H9 (cell line): ENCODE results near the gene PDPK1. TPM values are rescaled to one million over a fixed set of nuclear protein-coding genes. Genes with fewer than 3 reads are reported as not detected.
"Not testable (repeated sequence)": the region's sequence is repeated elsewhere in the genome, so short reads cannot be mapped to it uniquely, and the experiment has no call there.

ENCODE experiments used
- DNase-seq: peaks from one replicate; pipeline ENCODE4 v3.0.0-alpha.2; 2017
- H2AFZ ChIP-seq: one replicate; pipeline ENCODE4 v1.6.1; 2013; ENCODE audit warnings: mild to moderate bottlenecking, low read length, control low read depth, moderate library complexity
- H2AK5ac ChIP-seq: 2 replicates; pipeline ENCODE4 v1.6.1; 2013; ENCODE audit warnings: low read length, control low read depth, mixed read lengths; ENCODE audit not compliant: insufficient read length
- H2BK120ac ChIP-seq: one replicate; pipeline ENCODE4 v1.6.1; 2013; ENCODE audit warnings: low read depth, mild to moderate bottlenecking, low read length, control low read depth, inconsistent platforms; ENCODE audit not compliant: poor library complexity, severe bottlenecking
- H2BK12ac ChIP-seq: 2 replicates; pipeline ENCODE4 v1.6.1; 2013; ENCODE audit warnings: low read length, control low read depth, mixed read lengths, low read depth; ENCODE audit not compliant: insufficient read length
- H2BK15ac ChIP-seq: 2 replicates; pipeline ENCODE4 v1.6.1; 2013; ENCODE audit warnings: low read depth, low read length, control low read depth
- H2BK20ac ChIP-seq: one replicate; pipeline ENCODE4 v1.6.1; 2013; ENCODE audit warnings: low read depth, mild to moderate bottlenecking, low read length, control low read depth, inconsistent platforms; ENCODE audit not compliant: poor library complexity, severe bottlenecking
- H2BK5ac ChIP-seq: 2 replicates; pipeline ENCODE4 v1.6.1; 2013; ENCODE audit warnings: low read length, control low read depth, mixed read lengths; ENCODE audit not compliant: insufficient read length
- H3K14ac ChIP-seq: 2 replicates; pipeline ENCODE4 v1.6.1; 2013; ENCODE audit warnings: low read length, control low read depth; ENCODE audit not compliant: insufficient read depth
- H3K18ac ChIP-seq: 2 replicates; pipeline ENCODE4 v1.6.1; 2013; ENCODE audit warnings: low read depth, mild to moderate bottlenecking, mixed read lengths, low read length, control low read depth; ENCODE audit not compliant: insufficient read length
- H3K23ac ChIP-seq: 2 replicates; pipeline ENCODE4 v1.6.1; 2013; ENCODE audit warnings: low read length, control low read depth, mixed read lengths, low read depth; ENCODE audit not compliant: insufficient read length
- H3K23me2 ChIP-seq: 2 replicates; pipeline ENCODE4 v1.6.1; 2013; ENCODE audit warnings: low read depth, mild to moderate bottlenecking, mixed read lengths, low read length, control low read depth; ENCODE audit not compliant: insufficient read length, poor library complexity, severe bottlenecking
- H3K27ac ChIP-seq: 2 replicates; pipeline ENCODE4 v1.5.1; 2013; ENCODE audit warnings: low read length, control low read depth, mixed read lengths, low read depth; ENCODE audit not compliant: insufficient read length
- H3K27me3 ChIP-seq: 2 replicates; pipeline ENCODE4 v1.6.1; 2013; ENCODE audit warnings: low read length, control low read depth, inconsistent platforms; ENCODE audit not compliant: insufficient read depth
- H3K4ac ChIP-seq: 2 replicates; pipeline ENCODE4 v1.6.1; 2013; ENCODE audit warnings: low read depth, mild to moderate bottlenecking, control low read depth, inconsistent platforms, low read length, moderate library complexity
- H3K4me1 ChIP-seq: 2 replicates; pipeline ENCODE4 v1.6.1; 2013; ENCODE audit warnings: low read length, control low read depth, inconsistent platforms; ENCODE audit not compliant: insufficient read depth
- H3K4me2 ChIP-seq: 2 replicates; pipeline ENCODE4 v1.6.1; 2013; ENCODE audit warnings: low read length, control low read depth, mixed read lengths; ENCODE audit not compliant: insufficient read length, insufficient read depth
- H3K56ac ChIP-seq: 2 replicates; pipeline ENCODE4 v1.6.1; 2013; ENCODE audit warnings: low read depth, mild to moderate bottlenecking, mixed read lengths, low read length, control low read depth; ENCODE audit not compliant: insufficient read length
- H3K79me1 ChIP-seq: 2 replicates; pipeline ENCODE4 v1.6.1; 2013; ENCODE audit warnings: low read depth, mild to moderate bottlenecking, moderate library complexity, low read length, control low read depth, inconsistent platforms; ENCODE audit not compliant: insufficient read depth, poor library complexity, severe bottlenecking
- H3K79me2 ChIP-seq: 2 replicates; pipeline ENCODE4 v1.6.1; 2013; ENCODE audit warnings: low read length, control low read depth, inconsistent platforms; ENCODE audit not compliant: insufficient read depth
- H3K9ac ChIP-seq: 2 replicates; pipeline ENCODE4 v1.6.1; 2013; ENCODE audit warnings: low read length, control low read depth, mixed read lengths; ENCODE audit not compliant: insufficient read length; ENCODE audit errors: extremely low read depth
- H3K9me3 ChIP-seq: one replicate; pipeline ENCODE4 v1.6.1; 2013; ENCODE audit warnings: low read depth, low read length, inconsistent platforms; ENCODE audit not compliant: control insufficient read depth
- H3T11ph ChIP-seq: one replicate; pipeline ENCODE4 v1.6.1; 2013; ENCODE audit warnings: mild to moderate bottlenecking, low read length, control low read depth, inconsistent platforms
- H4K20me1 ChIP-seq: one replicate; pipeline ENCODE4 v1.6.1; 2013; ENCODE audit not compliant: control insufficient read depth, insufficient read length, insufficient read depth
- H4K5ac ChIP-seq: 2 replicates; pipeline ENCODE4 v1.6.1; 2013; ENCODE audit warnings: low read depth, mild to moderate bottlenecking, mixed read lengths, low read length, control low read depth; ENCODE audit not compliant: insufficient read length
- H4K8ac ChIP-seq: replicated peaks from 2 replicates; pipeline ENCODE4 v1.6.1; 2013; ENCODE audit warnings: low read length, control low read depth, mixed read lengths, low read depth; ENCODE audit not compliant: insufficient read length
- H4K91ac ChIP-seq: 2 replicates; pipeline ENCODE4 v1.6.1; 2013; ENCODE audit warnings: low read depth, mild to moderate bottlenecking, moderate library complexity, mixed read lengths, low read length, control low read depth; ENCODE audit not compliant: insufficient read length
- H3K27ac Mint-ChIP-seq, 3 experiments: 2 replicates in 2 of 3; 3 replicates in 1 of 3; pipeline ENCODE4 v1.8.0; 2020 to 2021; ENCODE audit warnings: mixed read lengths in 3 of 3, mild to moderate bottlenecking in 1 of 3, moderate library complexity in 1 of 3
- H3K27me3 Mint-ChIP-seq: 2 replicates; pipeline ENCODE4 v1.8.0; 2021; ENCODE audit warnings: low read depth, mild to moderate bottlenecking, moderate library complexity, mixed read lengths
- H3K36me3 Mint-ChIP-seq, 3 experiments: 2 replicates in 2 of 3; 3 replicates in 1 of 3; pipeline ENCODE4 v1.8.0; 2020 to 2021; ENCODE audit warnings: low read depth in 3 of 3, mixed read lengths in 3 of 3; ENCODE audit not compliant: insufficient read depth in 1 of 3
- H3K4me1 Mint-ChIP-seq, 2 experiments: 2 replicates each; pipeline ENCODE4 v1.8.0; 2020; ENCODE audit warnings: mixed read lengths in 2 of 2
- H3K4me3 Mint-ChIP-seq, 2 experiments: 2 replicates in 1 of 2; 3 replicates in 1 of 2; pipeline ENCODE4 v1.8.0; 2020 to 2021; ENCODE audit warnings: mild to moderate bottlenecking in 2 of 2, mixed read lengths in 2 of 2, moderate library complexity in 1 of 2
- H3K9me3 Mint-ChIP-seq, 2 experiments: 2 replicates in 1 of 2; 3 replicates in 1 of 2; pipeline ENCODE4 v1.8.0; 2020; ENCODE audit warnings: mild to moderate bottlenecking in 2 of 2, mixed read lengths in 2 of 2, moderate library complexity in 1 of 2
- WGBS: extraction: QIAGEN DNeasy Blood & Tissue Kit; methylation state at CpG from one replicate; pipeline ENCODE4 v1.1.7; 2013; ENCODE audit warnings: missing lambda C conversion rate, low lambda C conversion rate, mixed read lengths; ENCODE audit not compliant: insufficient read length; ENCODE audit errors: extremely low coverage; 5-methylcytosine and 5-hydroxymethylcytosine counted together
- total RNA-seq: library from RNA; stranded (reverse); gene quantifications from 2 replicates; pipeline ENCODE4 v1.2.1, GENCODE V29; 2021

The PDPK1 gene
- total RNA-seq, 1 experiment from 2014 or later, result 32.8 TPM

- H3T11ph ChIP-seq, H3K4ac ChIP-seq, H3K56ac ChIP-seq, H2BK15ac ChIP-seq, H3K4me1 Mint-ChIP-seq, H4K5ac ChIP-seq, H3K9me3 ChIP-seq, H3K4me3 Mint-ChIP-seq, H4K8ac ChIP-seq, H3K9ac ChIP-seq, H2BK120ac ChIP-seq, H4K20me1 ChIP-seq, H4K91ac ChIP-seq, H3K18ac ChIP-seq, H3K27me3 ChIP-seq, H2AFZ ChIP-seq, H2BK12ac ChIP-seq, H2BK20ac ChIP-seq, H3K23me2 ChIP-seq, H3K79me1 ChIP-seq, H3K4me1 ChIP-seq, H3K27me3 Mint-ChIP-seq, H3K79me2 ChIP-seq, H3K9me3 Mint-ChIP-seq, H2BK5ac ChIP-seq, H3K14ac ChIP-seq, H3K4me2 ChIP-seq, DNase-seq, H3K23ac ChIP-seq, H3K27ac ChIP-seq, H2AK5ac ChIP-seq: not testable (repeated sequence)
- WGBS, result no CpG with 5 or more reads among the region's 12 CpGs
- peak overlapping the region in 1 of 3 experiments; percentile 83; a peak in 1 of 7 replicates for H3K27ac Mint-ChIP-seq
- peaks cover 0 to 22% (median 15%) of the 10 kb centered on the region in 3 experiments; a peak in 4 of 7 replicates for H3K36me3 Mint-ChIP-seq
Measured at GRCh38 chr16:2599785-2600184, 62.0 kb downstream of the PDPK1 start.

- H3K27me3 ChIP-seq, H3K14ac ChIP-seq, H4K8ac ChIP-seq, H3K9ac ChIP-seq, DNase-seq, H2BK15ac ChIP-seq, H3K56ac ChIP-seq, H2BK12ac ChIP-seq, H3K23ac ChIP-seq, H3K9me3 Mint-ChIP-seq, H3K27ac Mint-ChIP-seq, H3K4me2 ChIP-seq, H3K18ac ChIP-seq, H4K20me1 ChIP-seq, H3K27ac ChIP-seq, H4K91ac ChIP-seq, H3K9me3 ChIP-seq, H3K4ac ChIP-seq, H3K4me1 ChIP-seq, H2BK5ac ChIP-seq, H3K23me2 ChIP-seq, H3T11ph ChIP-seq, H3K4me3 Mint-ChIP-seq, H3K79me2 ChIP-seq, H3K27me3 Mint-ChIP-seq, H2AFZ ChIP-seq, H2BK20ac ChIP-seq, H3K79me1 ChIP-seq, H2AK5ac ChIP-seq, H2BK120ac ChIP-seq, H4K5ac ChIP-seq, H3K4me1 Mint-ChIP-seq: not testable (repeated sequence)
- no CpG with 5 or more reads among the region's 12 CpGs for WGBS
- peaks cover 3 to 22% (median 15%) of the 10 kb centered on the region in 3 experiments; a peak in 5 of 7 replicates for H3K36me3 Mint-ChIP-seq
Measured at GRCh38 chr16:2601301-2602025, 63.6 kb downstream of the PDPK1 start.
